HG03469 (cell line): ENCODE data around the gene CBR1.
"Not testable (repeated sequence)": the region's sequence is repeated elsewhere in the genome, so short reads cannot be mapped to it uniquely, and the experiment has no call there.

Source experiments
- ATAC-seq: cut with Tn5 transposase; IDR thresholded peaks from one replicate; pipeline ENCODE4 v1.9.1; 2021; ENCODE audit warnings: mild to moderate bottlenecking, moderate library complexity, moderate number of reproducible peaks; ENCODE audit not compliant: unreplicated experiment

CBR1 gene

DNA sequence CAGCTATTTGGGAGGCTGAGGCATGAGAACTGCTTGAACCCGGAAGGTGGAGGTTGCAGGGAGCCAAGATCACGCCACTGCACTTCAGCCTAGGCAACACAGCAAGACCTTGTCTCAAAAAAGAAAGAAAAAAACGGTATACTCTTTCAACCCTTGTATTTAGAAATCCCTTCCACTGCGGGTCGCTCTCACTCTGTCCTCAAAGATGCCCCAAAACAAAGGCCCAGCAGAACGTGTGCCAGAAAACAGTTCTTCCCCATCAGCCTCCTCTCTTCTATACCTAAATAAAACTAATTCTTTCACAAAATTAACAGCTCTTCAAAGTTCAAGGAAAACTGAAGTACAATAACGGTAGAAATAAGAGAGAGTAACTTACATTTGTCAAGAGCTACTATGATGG, 22.7 kb upstream of the CBR1 start:
- no peak for ATAC-seq

GRCh38 chr21:36048357-36048756, 21.5 kb upstream of the CBR1 start:
- ATAC-seq = no peak

GRCh38 chr21:36052860-36053714, 16.7 kb upstream of the CBR1 start:
- no peak for ATAC-seq

DNA sequence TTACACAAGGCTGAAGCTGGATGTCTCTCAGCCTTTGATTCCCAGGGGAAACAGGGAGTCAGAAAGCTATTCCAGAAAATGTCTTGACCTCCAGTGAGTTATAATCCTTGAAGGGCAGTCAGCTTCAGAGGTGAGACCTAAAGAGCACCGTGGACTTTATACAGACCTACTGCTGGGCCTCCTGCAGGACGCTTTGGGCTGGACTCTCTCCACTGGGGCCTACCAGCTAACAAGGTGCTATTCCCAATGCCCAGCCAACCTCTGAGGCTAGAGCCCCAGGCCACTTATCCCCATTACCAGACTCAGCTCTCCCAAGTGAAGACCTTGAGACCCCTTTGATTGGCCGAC, 16.1 kb upstream of the CBR1 start:
- ATAC-seq = no peak

DNA sequence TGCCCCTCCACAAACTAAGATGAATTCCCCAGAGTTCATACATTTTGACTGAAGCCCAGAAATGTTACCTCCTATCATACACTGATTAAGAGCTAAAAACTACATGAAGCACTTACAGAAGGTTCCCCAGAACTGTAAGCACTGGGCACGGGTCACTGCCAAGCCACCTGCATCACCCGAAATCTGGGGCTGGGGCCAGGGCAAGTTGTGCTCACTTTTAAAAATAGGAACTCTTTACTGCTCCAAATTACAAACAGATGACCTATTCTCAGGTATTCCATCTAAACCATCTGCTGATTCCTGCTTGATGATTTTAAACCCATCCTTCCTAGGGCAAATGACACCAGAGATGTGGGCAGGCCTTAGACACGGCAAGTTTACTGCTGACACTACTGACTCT, 14.3 kb upstream of the CBR1 start:
- ATAC-seq = no peak

DNA sequence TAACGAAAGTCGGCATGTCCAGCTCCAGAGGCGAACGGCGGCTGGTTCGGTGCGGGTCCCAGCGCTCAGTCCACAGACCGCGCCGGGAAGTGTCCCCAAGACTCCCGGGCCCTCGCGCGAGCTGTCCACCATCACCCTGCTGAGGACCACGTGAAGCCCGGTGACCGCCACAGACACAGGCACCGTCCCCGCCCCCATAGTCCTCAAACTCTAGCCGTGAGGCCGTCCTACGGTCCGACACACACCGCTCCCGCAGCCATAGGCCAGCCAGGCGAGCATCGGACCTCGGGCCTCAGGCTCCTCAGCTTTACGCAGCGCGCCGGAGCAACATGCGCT, 10.0 kb upstream of the CBR1 start:
- peak; percentile 9 for ATAC-seq

DNA sequence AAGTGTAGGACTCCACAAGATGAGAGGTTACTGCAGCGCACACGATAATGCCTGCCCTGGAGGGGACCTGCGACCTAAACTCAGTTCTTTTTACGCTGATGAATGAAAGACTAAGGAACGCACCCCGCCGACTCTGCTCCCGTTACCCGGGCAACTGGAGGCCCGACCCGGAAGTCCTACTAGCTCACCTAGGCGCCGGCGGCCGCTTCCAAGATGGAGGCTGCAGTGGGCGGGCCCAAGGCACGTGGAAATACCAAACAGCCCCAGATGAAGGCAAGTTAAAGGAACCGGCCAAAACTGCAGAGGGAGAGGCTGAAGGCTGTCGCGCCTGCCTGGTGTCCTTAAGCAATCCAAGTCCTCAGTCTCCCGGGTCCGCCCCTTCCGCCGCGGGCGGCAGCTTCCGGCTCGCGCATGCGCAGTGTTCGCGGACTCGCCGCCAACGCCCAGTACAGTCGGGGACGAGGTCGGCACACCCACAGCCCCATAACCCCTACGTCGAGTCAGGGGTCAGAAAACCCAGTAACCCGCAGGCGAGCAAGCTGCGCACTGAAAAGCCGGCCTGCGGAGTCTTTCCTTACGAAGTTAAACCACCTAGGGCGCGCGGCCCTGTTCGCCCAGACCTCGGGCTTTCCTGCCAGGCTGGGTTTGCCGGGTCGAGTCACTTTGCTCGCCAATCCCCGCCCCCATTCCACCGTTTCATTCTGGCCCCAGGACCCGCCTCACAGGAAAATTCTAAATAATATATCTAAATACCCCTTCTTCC, 9.5 kb upstream of the CBR1 start, which contains the start of gene SETD4:
SETD4 (minus strand) TSS at position 368 of the 763 bp plus-strand sequence. CDS start 1,638 bp downstream, outside the sequence.
- ATAC-seq = peak; percentile 67

DNA sequence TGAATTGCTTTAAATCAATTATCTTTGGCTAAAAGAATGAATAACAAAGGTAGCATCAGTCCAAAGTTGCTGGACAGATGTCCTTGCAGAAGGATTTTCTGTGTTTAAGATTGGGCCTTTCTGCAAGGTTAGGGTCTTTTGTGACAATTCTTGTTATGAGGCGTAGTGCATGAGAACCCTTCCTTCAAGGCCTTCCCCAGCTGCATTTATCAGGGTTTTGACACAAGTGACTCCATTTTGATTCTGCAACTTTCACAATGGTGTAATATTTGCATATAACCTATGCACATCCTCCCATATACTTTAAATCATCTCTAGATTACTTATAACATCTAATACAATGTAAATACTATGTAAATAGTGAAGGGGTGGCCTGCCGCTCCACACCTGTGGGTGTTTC, 8.4 kb upstream of the CBR1 start:
- no peak for ATAC-seq

GRCh38 chr21:36063375-36064084, 6.3 kb upstream of the CBR1 start:
- ATAC-seq = no peak

DNA sequence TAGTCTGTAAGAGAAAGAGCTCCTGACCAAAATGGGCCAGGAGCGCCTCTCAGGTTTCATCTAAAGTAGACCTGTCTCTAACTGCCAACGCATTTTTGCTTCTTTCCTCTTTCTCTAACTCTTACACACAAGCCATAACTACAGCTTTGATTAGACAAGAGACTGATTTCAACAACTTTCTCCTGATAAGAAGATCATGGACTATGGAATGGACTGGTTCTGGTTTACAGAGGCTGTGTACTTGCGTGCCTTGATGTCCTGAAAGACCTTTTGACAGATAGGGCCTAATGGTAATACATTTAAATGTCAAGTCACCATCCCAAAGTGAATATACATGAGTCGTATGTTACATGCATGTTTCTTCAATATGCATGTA, 5.8 kb upstream of the CBR1 start:
- no peak for ATAC-seq

DNA sequence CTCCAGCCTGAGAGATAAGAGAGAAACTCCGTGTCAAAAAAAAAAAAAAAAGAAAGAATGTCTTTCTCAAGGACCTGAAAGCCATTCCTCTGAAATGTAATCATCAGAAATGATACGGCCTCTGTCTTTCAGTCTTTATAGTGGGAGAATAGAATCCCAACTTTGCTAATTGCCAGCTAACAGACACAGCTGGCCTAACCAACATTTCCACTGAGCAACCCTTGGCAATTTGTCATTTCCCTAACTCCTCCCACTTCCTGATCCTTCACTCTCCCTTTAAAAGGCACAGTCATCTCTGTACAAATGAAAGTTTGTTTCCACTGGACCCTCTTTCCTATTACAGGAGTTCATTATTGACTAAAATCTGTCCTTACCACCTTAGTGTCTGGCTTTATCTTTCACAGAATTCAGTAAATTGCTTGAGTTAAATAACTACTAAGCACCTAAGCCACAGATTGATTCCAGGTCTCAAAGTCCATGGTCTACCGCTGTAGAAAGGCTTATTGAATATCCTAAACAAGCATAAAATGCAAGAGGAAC, 4.3 kb upstream of the CBR1 start:
- no peak for ATAC-seq

DNA sequence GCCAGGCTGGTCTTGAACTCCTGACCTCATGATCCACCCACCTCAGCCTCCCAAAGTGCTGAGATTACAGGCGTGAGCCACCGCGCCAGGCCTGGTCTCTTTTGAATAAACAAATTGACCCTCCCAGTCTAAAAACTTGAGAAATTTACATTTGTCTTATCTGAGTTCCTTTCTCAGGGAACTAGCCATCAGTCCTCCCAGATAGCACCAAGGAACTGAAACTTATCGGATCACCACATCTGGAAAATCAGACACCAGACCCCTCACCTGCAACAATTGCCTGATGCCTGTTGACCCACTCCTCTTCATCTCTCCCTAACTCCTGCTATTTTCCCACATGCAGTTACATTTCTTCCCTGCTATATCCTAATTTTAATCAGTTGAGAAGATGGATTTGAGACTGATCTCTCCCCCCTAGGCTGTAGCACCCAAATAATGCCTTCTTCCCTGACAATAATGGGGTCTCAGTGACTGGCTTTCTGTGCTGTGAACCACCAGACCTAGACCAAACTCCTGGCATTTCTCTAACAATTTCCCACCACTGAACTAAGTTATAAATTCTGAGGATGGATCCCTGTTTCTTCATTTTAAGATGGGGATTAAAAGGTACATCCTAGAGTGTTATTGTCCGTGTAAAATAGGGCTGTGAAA, 951 bp upstream of the CBR1 start:
- ATAC-seq = no peak

DNA sequence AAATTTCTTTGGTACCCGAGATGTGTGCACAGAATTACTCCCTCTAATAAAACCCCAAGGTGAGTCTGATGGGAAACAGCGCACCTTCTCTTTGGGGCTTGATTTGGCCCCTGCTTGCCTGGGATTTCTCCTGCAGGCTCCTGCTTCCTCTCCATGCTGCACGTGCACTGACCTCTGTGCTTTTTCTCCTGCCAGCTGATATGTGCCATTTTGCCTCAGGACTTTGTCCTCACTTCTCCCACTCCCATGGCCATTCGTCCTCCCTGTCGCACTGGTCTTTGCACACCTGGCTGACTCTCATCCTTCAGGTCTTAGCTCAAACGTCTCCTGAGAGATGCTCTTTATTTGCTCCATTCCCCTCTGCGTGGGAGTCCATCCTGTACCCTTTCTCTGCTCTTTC, 1.2 kb downstream of the CBR1 start:
- ATAC-seq = no peak

DNA sequence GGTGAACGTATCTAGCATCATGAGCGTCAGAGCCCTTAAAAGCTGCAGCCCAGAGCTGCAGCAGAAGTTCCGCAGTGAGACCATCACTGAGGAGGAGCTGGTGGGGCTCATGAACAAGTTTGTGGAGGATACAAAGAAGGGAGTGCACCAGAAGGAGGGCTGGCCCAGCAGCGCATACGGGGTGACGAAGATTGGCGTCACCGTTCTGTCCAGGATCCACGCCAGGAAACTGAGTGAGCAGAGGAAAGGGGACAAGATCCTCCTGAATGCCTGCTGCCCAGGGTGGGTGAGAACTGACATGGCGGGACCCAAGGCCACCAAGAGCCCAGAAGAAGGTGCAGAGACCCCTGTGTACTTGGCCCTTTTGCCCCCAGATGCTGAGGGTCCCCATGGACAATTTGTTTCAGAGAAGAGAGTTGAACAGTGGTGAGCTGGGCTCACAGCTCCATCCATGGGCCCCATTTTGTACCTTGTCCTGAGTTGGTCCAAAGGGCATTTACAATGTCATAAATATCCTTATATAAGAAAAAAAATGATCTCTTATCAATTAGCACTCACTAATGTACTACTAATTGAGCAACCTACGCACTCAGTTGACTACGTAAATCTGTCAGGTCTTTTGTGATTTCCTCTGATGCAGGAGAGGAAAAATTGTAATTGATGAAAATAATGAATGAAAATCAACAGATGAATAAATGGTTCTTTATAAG, 2.8 kb downstream of the CBR1 start:
- ATAC-seq = no peak

DNA sequence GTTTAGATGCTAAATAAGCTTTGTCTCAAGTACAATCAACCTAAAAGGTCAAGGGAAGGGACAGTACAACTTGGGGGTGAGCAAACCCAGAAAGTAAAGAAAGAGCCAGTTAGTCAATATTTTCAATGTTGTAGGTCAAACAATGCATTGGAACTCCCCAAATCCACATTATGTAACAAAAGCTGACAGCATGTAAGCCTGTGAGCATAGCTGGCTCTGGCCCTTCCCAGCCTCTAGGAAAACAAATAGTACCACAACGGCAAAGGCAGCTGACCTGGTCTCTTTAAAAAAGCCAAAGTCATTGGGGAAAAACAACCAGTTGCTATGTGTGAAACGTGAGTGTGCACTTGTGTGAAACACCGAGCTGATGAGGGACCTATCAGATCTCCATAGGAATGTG, 3.4 kb downstream of the CBR1 start:
- ATAC-seq = no peak

DNA sequence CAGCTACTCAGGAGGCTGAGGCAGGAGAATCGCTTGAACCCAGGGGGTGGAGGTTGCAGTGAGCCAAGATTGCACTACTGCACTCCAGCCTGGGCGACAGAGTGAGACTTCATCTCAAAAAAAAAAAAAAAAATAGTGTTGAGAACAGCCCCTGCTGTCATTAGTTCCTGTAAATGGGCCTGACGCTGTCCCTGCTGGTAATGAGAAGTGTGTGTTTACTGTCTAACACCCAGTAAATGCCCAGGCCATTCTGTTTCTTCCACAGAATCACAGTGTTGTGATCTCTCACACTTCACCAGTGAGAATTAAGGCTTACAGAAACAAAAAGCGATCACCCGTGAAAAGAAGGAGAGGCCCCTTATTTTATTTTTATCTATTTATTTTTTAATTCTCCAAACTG, 4.1 kb downstream of the CBR1 start:
- not testable (repeated sequence) for ATAC-seq

GRCh38 chr21:36075171-36075570, 5.3 kb downstream of the CBR1 start:
- no peak for ATAC-seq

- ATAC-seq = no peak
Measured at GRCh38 chr21:36075953-36076352, 6.1 kb downstream of the CBR1 start.

GRCh38 chr21:36076878-36077655, 7.2 kb downstream of the CBR1 start:
- ATAC-seq = no peak

DNA sequence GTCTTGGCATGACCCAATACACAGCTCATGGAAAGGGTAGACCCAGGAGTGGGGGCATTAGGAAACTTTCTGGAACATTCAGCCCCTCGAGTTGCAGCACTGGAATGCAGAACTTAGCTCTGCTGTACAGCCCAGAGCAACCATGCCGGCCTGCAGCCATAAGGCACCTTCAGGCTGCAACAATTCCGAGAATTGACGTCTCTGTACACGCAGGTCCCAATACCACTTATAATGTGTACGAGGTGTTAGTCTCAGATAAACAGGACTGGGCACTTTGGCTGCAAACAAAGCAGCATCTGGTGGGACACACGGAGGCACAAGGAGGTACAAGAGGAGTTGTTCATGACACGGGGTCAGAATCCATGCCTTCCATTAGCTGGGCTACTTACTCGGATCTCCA, 7.9 kb downstream of the CBR1 start:
- no peak for ATAC-seq
